HEK293T (cell line): ENCODE results near the gene BCAT1.

Experiments
- ARNT ChIP-seq: fragments of 450-650 bp; IDR thresholded peaks from 2 replicates; pipeline ENCODE4 v1.6.1; 2017; ENCODE audit warnings: mild to moderate bottlenecking
- BHLHE40 ChIP-seq: fragments of 450-650 bp; IDR thresholded peaks from 2 replicates; pipeline ENCODE4 v1.6.1; 2016; ENCODE audit warnings: mild to moderate bottlenecking, moderate library complexity, borderline replicate concordance
- CTBP1 ChIP-seq: fragments of 450-650 bp; IDR thresholded peaks from 2 replicates; pipeline ENCODE4 v1.6.1; 2016; ENCODE audit warnings: borderline replicate concordance
- ELF4 ChIP-seq: fragments of 450-650 bp; IDR thresholded peaks from 2 replicates; pipeline ENCODE4 v1.6.1; 2017; ENCODE audit warnings: antibody characterized with exemption
- FOXK2 ChIP-seq: fragments of 450-650 bp; IDR thresholded peaks from 2 replicates; pipeline ENCODE4 v1.6.1; 2016; ENCODE audit warnings: mild to moderate bottlenecking
- FOXM1 ChIP-seq: fragments of 450-650 bp; IDR thresholded peaks from 2 replicates; pipeline ENCODE4 v1.6.1; 2017; ENCODE audit warnings: mild to moderate bottlenecking, borderline replicate concordance
- HDGF ChIP-seq: fragments of 450-650 bp; IDR thresholded peaks from 2 replicates; pipeline ENCODE4 v1.6.1; 2017; ENCODE audit warnings: antibody characterized with exemption, borderline replicate concordance
- L3MBTL2 ChIP-seq: fragments of 450-650 bp; conservative IDR thresholded peaks from 2 replicates; pipeline ENCODE4 v1.6.1; 2016; ENCODE audit warnings: mild to moderate bottlenecking
- LEF1 ChIP-seq: fragments of 450-650 bp; IDR thresholded peaks from 2 replicates; pipeline ENCODE4 v1.6.1; 2017; ENCODE audit warnings: mild to moderate bottlenecking, borderline replicate concordance
- NFRKB ChIP-seq: fragments of 450-650 bp; IDR thresholded peaks from 2 replicates; pipeline ENCODE4 v1.6.1; 2016; ENCODE audit warnings: mild to moderate bottlenecking, moderate library complexity
- PKNOX1 ChIP-seq: fragments of 450-650 bp; IDR thresholded peaks from 2 replicates; pipeline ENCODE4 v1.6.1; 2016
- SP1 ChIP-seq: fragments of 450-650 bp; IDR thresholded peaks from 2 replicates; pipeline ENCODE4 v1.6.1; 2017
- SUZ12 ChIP-seq: fragments of 450-650 bp; IDR thresholded peaks from 2 replicates; pipeline ENCODE4 v1.6.1; 2016; ENCODE audit warnings: mild to moderate bottlenecking

GRCh38 chr12:24896171-24896570 lies 52.7 kb downstream of the BCAT1 start:
- TF ChIP-seq FOXK2: no peak
- no peak for TF ChIP-seq SP1
- no peak for TF ChIP-seq HDGF
- no peak for TF ChIP-seq ARNT
- TF ChIP-seq NFRKB: no peak
- no peak for TF ChIP-seq SUZ12
- no peak for TF ChIP-seq PKNOX1
- no peak for TF ChIP-seq CTBP1
- TF ChIP-seq ELF4: no peak
- no peak for TF ChIP-seq L3MBTL2
- TF ChIP-seq FOXM1: no peak
- TF ChIP-seq BHLHE40: no peak
- no peak for TF ChIP-seq LEF1
